ENCODE results near the gene MTF1.
A peak's percentile ranks its signal among the peaks of the same experiment; 100 is the strongest.

The MTF1 gene

DNA sequence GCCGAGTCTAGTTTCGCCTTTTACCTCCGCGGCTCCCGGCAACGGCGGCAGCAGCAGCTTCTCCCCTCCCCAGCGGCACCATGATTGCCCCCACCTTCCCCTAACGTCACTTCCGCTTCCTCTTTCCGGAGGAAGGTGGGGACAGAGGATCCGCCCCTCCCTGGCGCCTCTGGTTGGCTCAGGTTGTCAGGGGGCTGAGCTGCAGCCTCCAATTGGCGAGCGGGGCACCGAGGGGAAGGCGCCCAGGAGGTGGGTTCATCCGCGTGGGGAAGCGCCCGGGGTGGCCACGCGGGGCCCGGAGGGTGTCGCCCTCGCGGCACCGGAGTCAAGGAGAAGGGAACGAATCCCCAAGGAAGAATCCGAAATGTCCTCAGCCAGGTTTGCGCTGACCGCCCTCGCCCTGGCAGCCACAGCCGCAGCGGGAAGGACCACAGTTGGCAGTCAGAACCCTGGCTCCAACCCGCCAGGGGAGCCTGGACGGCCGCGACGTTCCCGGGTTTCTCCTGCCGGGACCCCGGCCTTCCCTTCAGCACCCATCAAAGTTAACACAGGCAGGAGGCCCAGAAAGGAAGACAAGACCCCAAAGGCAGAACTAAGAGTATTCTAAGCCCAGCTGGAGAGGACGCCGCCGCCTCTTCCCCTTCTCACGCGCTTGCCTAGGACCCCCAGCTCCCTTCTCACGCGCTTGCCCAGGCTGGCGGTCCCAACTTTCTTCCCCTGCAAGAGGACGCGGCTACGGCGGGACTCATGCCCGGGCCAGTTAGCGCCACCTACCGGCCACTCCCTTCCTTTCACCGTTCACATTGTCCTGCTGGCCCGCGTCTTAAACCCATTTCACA lies at the start of gene MTF1 (continued):
- TF ChIP-seq, protein P1, sequence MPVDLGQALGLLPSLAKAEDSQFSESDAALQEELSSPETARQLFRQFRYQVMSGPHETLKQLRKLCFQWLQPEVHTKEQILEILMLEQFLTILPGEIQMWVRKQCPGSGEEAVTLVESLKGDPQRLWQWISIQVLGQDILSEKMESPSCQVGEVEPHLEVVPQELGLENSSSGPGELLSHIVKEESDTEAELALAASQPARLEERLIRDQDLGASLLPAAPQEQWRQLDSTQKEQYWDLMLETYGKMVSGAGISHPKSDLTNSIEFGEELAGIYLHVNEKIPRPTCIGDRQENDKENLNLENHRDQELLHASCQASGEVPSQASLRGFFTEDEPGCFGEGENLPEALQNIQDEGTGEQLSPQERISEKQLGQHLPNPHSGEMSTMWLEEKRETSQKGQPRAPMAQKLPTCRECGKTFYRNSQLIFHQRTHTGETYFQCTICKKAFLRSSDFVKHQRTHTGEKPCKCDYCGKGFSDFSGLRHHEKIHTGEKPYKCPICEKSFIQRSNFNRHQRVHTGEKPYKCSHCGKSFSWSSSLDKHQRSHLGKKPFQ (tag by site-specific recombination; IDR thresholded peaks at IDR 0.05), result 0 out of 2 replicates have a peak, but pooled peaks have one; percentile 20
- TF ChIP-seq SALL2 (tag by site-specific recombination; IDR thresholded peaks at IDR 0.05; ENCODE audit: borderline replicate concordance) (no peak), ZNF423 (tag by site-specific recombination; IDR thresholded peaks at IDR 0.05) (peak; percentile 85), SP3 (tag by site-specific recombination; IDR thresholded peaks at IDR 0.05) (peak; percentile 90), ZNF121 (tag by site-specific recombination; IDR thresholded peaks at IDR 0.05) (peak; percentile 95), ZNF837 (tag by site-specific recombination; IDR thresholded peaks at IDR 0.05) (no peak), ZNF830 (tag by site-specific recombination; IDR thresholded peaks at IDR 0.05; ENCODE audit: low read depth) (no peak), ZNF302 (tag by site-specific recombination; IDR thresholded peaks at IDR 0.05; ENCODE audit: low read depth) (no peak), ZNF335 (tag by site-specific recombination; conservative IDR thresholded peaks at IDR 0.05) (peak; percentile 96), ZFP41 (tag by site-specific recombination; IDR thresholded peaks at IDR 0.05; ENCODE audit: borderline replicate concordance) (no peak), ZFP69B (tag by site-specific recombination; IDR thresholded peaks at IDR 0.05) (no peak), KLF1 (tag by site-specific recombination; IDR thresholded peaks at IDR 0.05) (peak; percentile 81), ZNF404 (tag by site-specific recombination; IDR thresholded peaks at IDR 0.05) (no peak), ZNF530 (tag by site-specific recombination; IDR thresholded peaks at IDR 0.05; ENCODE audit: low read depth) (no peak), MZF1 (tag by site-specific recombination; IDR thresholded peaks at IDR 0.05; ENCODE audit: borderline replicate concordance) (0 out of 2 replicates have a peak, but pooled peaks have one; percentile 56)
- TF ChIP-seq, protein P2, sequence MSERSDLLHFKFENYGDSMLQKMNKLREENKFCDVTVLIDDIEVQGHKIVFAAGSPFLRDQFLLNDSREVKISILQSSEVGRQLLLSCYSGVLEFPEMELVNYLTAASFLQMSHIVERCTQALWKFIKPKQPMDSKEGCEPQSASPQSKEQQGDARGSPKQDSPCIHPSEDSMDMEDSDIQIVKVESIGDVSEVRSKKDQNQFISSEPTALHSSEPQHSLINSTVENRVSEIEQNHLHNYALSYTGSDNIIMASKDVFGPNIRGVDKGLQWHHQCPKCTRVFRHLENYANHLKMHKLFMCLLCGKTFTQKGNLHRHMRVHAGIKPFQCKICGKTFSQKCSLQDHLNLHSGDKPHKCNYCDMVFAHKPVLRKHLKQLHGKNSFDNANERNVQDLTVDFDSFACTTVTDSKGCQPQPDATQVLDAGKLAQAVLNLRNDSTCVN (tag by site-specific recombination; optimal IDR thresholded peaks at IDR 0.05), result peak; percentile 82
- TF ChIP-seq, protein P3, sequence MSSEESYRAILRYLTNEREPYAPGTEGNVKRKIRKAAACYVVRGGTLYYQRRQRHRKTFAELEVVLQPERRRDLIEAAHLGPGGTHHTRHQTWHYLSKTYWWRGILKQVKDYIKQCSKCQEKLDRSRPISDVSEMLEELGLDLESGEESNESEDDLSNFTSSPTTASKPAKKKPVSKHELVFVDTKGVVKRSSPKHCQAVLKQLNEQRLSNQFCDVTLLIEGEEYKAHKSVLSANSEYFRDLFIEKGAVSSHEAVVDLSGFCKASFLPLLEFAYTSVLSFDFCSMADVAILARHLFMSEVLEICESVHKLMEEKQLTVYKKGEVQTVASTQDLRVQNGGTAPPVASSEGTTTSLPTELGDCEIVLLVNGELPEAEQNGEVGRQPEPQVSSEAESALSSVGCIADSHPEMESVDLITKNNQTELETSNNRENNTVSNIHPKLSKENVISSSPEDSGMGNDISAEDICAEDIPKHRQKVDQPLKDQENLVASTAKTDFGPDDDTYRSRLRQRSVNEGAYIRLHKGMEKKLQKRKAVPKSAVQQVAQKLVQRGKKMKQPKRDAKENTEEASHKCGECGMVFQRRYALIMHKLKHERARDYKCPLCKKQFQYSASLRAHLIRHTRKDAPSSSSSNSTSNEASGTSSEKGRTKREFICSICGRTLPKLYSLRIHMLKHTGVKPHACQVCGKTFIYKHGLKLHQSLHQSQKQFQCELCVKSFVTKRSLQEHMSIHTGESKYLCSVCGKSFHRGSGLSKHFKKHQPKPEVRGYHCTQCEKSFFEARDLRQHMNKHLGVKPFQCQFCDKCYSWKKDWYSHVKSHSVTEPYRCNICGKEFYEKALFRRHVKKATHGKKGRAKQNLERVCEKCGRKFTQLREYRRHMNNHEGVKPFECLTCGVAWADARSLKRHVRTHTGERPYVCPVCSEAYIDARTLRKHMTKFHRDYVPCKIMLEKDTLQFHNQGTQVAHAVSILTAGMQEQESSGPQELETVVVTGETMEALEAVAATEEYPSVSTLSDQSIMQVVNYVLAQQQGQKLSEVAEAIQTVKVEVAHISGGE (tag by site-specific recombination; conservative IDR thresholded peaks at IDR 0.05; ENCODE audit: low read depth), result peak; percentile 91
- TF ChIP-seq, protein P4, sequence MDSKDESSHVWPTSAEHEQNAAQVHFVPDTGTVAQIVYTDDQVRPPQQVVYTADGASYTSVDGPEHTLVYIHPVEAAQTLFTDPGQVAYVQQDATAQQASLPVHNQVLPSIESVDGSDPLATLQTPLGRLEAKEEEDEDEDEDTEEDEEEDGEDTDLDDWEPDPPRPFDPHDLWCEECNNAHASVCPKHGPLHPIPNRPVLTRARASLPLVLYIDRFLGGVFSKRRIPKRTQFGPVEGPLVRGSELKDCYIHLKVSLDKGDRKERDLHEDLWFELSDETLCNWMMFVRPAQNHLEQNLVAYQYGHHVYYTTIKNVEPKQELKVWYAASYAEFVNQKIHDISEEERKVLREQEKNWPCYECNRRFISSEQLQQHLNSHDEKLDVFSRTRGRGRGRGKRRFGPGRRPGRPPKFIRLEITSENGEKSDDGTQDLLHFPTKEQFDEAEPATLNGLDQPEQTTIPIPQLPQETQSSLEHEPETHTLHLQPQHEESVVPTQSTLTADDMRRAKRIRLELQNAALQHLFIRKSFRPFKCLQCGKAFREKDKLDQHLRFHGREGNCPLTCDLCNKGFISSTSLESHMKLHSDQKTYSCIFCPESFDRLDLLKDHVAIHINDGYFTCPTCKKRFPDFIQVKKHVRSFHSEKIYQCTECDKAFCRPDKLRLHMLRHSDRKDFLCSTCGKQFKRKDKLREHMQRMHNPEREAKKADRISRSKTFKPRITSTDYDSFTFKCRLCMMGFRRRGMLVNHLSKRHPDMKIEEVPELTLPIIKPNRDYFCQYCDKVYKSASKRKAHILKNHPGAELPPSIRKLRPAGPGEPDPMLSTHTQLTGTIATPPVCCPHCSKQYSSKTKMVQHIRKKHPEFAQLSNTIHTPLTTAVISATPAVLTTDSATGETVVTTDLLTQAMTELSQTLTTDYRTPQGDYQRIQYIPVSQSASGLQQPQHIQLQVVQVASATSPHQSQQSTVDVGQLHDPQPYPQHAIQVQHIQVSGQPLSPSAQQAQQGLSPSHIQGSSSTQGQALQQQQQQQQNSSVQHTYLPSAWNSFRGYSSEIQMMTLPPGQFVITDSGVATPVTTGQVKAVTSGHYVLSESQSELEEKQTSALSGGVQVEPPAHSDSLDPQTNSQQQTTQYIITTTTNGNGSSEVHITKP (tag by site-specific recombination; IDR thresholded peaks at IDR 0.05), result peak; percentile 78
- TF ChIP-seq, protein P5, sequence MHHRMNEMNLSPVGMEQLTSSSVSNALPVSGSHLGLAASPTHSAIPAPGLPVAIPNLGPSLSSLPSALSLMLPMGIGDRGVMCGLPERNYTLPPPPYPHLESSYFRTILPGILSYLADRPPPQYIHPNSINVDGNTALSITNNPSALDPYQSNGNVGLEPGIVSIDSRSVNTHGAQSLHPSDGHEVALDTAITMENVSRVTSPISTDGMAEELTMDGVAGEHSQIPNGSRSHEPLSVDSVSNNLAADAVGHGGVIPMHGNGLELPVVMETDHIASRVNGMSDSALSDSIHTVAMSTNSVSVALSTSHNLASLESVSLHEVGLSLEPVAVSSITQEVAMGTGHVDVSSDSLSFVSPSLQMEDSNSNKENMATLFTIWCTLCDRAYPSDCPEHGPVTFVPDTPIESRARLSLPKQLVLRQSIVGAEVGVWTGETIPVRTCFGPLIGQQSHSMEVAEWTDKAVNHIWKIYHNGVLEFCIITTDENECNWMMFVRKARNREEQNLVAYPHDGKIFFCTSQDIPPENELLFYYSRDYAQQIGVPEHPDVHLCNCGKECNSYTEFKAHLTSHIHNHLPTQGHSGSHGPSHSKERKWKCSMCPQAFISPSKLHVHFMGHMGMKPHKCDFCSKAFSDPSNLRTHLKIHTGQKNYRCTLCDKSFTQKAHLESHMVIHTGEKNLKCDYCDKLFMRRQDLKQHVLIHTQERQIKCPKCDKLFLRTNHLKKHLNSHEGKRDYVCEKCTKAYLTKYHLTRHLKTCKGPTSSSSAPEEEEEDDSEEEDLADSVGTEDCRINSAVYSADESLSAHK (tag by site-specific recombination; IDR thresholded peaks at IDR 0.05), result 0 out of 2 replicates have a peak, but pooled peaks have one; percentile 21
- TF ChIP-seq, protein P6, sequence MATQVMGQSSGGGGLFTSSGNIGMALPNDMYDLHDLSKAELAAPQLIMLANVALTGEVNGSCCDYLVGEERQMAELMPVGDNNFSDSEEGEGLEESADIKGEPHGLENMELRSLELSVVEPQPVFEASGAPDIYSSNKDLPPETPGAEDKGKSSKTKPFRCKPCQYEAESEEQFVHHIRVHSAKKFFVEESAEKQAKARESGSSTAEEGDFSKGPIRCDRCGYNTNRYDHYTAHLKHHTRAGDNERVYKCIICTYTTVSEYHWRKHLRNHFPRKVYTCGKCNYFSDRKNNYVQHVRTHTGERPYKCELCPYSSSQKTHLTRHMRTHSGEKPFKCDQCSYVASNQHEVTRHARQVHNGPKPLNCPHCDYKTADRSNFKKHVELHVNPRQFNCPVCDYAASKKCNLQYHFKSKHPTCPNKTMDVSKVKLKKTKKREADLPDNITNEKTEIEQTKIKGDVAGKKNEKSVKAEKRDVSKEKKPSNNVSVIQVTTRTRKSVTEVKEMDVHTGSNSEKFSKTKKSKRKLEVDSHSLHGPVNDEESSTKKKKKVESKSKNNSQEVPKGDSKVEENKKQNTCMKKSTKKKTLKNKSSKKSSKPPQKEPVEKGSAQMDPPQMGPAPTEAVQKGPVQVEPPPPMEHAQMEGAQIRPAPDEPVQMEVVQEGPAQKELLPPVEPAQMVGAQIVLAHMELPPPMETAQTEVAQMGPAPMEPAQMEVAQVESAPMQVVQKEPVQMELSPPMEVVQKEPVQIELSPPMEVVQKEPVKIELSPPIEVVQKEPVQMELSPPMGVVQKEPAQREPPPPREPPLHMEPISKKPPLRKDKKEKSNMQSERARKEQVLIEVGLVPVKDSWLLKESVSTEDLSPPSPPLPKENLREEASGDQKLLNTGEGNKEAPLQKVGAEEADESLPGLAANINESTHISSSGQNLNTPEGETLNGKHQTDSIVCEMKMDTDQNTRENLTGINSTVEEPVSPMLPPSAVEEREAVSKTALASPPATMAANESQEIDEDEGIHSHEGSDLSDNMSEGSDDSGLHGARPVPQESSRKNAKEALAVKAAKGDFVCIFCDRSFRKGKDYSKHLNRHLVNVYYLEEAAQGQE (tag by site-specific recombination; IDR thresholded peaks at IDR 0.05), result peak; percentile 34; the same call in 1 of the 2 replicates
